Spleen (tissue), 7 donors: ENCODE results near the gene MIR17HG.

Source experiments
- POLR2A ChIP-seq, 3 donors: fragments of 450-650 bp; IDR thresholded peaks; one replicate each; pipeline ENCODE4 v1.5.1; 2017; ENCODE audit warnings: antibody characterized with exemption in 3 of 3, mild to moderate bottlenecking in 1 of 3
- POLR2AphosphoS5 ChIP-seq, 3 donors: sonication (generic); formaldehyde crosslinking; IDR thresholded peaks; one replicate each; pipeline ENCODE4 v1.5.1; 2017; ENCODE audit warnings: antibody characterized with exemption in 3 of 3
- TF ChIP-seq, protein P1 (sequence below), 11 experiments: fragments of 200-600 bp in 7 of 11; fragments of 450-650 bp in 4 of 11; sonication (generic) in 4 of 11; IDR thresholded peaks in 8 of 11; conservative IDR thresholded peaks in 3 of 11; 1 replicate in 7 of 11; 2 replicates in 4 of 11; pipeline versions ENCODE4 v1.4.0 to v1.8.0; 2016 to 2021; ENCODE audit warnings: antibody characterized with exemption in 11 of 11, inconsistent platforms in 4 of 11, mild to moderate bottlenecking in 1 of 11
- donor health status: DM: no; HTN: no; CAD: no; lungs with moderate emphysema.
- donor health status: DM: no; HTN: no; CAD: no.
- donor health status: DM: no; HTN: no; CAD: no.

DNA sequence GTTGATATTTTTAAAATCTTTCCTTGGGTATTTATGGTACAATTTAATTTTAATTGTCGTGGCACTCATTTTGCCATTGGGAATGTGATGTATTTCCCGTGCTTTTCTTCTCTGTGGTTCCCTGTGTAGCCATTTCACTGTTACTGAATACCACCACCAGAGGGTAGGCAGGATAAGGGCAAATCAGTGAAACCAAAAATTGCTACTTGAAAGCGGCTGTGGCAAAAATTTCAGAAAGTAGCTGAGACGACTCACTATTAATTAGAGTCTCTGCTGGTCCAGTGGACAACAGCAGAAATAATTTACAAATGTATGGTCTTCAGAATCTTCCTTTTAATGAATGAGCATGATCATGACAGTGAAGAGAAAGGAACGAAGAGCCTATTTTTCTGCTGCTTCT is 34.4 kb upstream of the MIR17HG start:
- TF ChIP-seq, protein P1, sequence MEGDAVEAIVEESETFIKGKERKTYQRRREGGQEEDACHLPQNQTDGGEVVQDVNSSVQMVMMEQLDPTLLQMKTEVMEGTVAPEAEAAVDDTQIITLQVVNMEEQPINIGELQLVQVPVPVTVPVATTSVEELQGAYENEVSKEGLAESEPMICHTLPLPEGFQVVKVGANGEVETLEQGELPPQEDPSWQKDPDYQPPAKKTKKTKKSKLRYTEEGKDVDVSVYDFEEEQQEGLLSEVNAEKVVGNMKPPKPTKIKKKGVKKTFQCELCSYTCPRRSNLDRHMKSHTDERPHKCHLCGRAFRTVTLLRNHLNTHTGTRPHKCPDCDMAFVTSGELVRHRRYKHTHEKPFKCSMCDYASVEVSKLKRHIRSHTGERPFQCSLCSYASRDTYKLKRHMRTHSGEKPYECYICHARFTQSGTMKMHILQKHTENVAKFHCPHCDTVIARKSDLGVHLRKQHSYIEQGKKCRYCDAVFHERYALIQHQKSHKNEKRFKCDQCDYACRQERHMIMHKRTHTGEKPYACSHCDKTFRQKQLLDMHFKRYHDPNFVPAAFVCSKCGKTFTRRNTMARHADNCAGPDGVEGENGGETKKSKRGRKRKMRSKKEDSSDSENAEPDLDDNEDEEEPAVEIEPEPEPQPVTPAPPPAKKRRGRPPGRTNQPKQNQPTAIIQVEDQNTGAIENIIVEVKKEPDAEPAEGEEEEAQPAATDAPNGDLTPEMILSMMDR (IDR thresholded peaks at IDR 0.05 in 8 of 11, conservative IDR thresholded peaks at IDR 0.05 in 3 of 11), result peak; percentile 23 to 68 (median 51)
- TF ChIP-seq POLR2A (IDR thresholded peaks at IDR 0.05), result no peak
- TF ChIP-seq POLR2AphosphoS5 (IDR thresholded peaks at IDR 0.05), result no peak
